ENCODE results near the gene UBE2J2. TPM values are rescaled to one million over a fixed set of nuclear protein-coding genes. Genes with fewer than 3 reads are reported as not detected.

UBE2J2 gene
- polyA plus RNA-seq, 1 of the 3 experiments (the other 2 are of a cell fraction): 47.5 TPM

GRCh38 chr1:1243266-1243660 lies 30.4 kb downstream of the UBE2J2 start:
- H3K4me2 ChIP-seq: no peak overlapping the region
- no peak overlapping the region for H3K4me3 ChIP-seq (ENCODE audit: low read depth in 2 of 2, low read length in 1 of 2)
- ChIA-PET CTCF (interaction anchor here (0.7 to 1.8 kb wide), 2 partner anchors 48 to 121 kb away, joined by 3 to 12 read pairs; no protein-coding TSS in a partner anchor), POLR2A (no interaction called here)
- no peaks in the 10 kb centered on the region for H4K20me1 ChIP-seq (ENCODE audit: insufficient read depth)
- TF ChIP-seq, protein P1, sequence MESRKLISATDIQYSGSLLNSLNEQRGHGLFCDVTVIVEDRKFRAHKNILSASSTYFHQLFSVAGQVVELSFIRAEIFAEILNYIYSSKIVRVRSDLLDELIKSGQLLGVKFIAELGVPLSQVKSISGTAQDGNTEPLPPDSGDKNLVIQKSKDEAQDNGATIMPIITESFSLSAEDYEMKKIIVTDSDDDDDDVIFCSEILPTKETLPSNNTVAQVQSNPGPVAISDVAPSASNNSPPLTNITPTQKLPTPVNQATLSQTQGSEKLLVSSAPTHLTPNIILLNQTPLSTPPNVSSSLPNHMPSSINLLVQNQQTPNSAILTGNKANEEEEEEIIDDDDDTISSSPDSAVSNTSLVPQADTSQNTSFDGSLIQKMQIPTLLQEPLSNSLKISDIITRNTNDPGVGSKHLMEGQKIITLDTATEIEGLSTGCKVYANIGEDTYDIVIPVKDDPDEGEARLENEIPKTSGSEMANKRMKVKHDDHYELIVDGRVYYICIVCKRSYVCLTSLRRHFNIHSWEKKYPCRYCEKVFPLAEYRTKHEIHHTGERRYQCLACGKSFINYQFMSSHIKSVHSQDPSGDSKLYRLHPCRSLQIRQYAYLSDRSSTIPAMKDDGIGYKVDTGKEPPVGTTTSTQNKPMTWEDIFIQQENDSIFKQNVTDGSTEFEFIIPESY (IDR thresholded peaks at IDR 0.05; ENCODE audit: borderline replicate concordance, low read depth): no peak
- no peak for TF ChIP-seq IRF3 (IDR thresholded peaks at IDR 0.05; ENCODE audit: low read depth, low read length)
- TF ChIP-seq MXI1 (IDR thresholded peaks at IDR 0.05; ENCODE audit: low read depth, low read length): no peak
- TF ChIP-seq FOXJ3 (CRISPR knock-in tag; IDR thresholded peaks at IDR 0.05): no peak
- TF ChIP-seq, protein P2, sequence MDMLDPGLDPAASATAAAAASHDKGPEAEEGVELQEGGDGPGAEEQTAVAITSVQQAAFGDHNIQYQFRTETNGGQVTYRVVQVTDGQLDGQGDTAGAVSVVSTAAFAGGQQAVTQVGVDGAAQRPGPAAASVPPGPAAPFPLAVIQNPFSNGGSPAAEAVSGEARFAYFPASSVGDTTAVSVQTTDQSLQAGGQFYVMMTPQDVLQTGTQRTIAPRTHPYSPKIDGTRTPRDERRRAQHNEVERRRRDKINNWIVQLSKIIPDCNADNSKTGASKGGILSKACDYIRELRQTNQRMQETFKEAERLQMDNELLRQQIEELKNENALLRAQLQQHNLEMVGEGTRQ (IDR thresholded peaks at IDR 0.05; ENCODE audit: borderline replicate concordance, low read depth, low read length): no peak
- TF ChIP-seq MAX (IDR thresholded peaks at IDR 0.05; ENCODE audit: low read depth): no peak
- TF ChIP-seq EP300 (IDR thresholded peaks at IDR 0.05; ENCODE audit: borderline replicate concordance in 1 of 2, low read depth in 1 of 2, low read length in 1 of 2): no peak
- TF ChIP-seq RFX5 (IDR thresholded peaks at IDR 0.05; ENCODE audit: low read length): no peak
- TF ChIP-seq CTCF (IDR thresholded peaks at IDR 0.05): no peak
- TF ChIP-seq JUND (IDR thresholded peaks at IDR 0.05): no peak
- TF ChIP-seq SMC3 (IDR thresholded peaks at IDR 0.05; ENCODE audit: low read depth, low read length): no peak
- H3K4me1 ChIP-seq (ENCODE audit: control insufficient read depth in 1 of 2, insufficient read depth in 2 of 2, low read depth in 1 of 2, low read length in 1 of 2): peaks cover 0 to 15% of the 10 kb centered on the region in 2 experiments; a peak in 1 of 4 replicates
- H3K9ac ChIP-seq: no peak overlapping the region
- no peak overlapping the region for H3K27ac ChIP-seq (ENCODE audit: low read depth in 2 of 2, low read length in 1 of 2)
- H3K36me3 ChIP-seq (replicated peaks in 1 of 2; ENCODE audit: control insufficient read depth in 1 of 2, insufficient read depth in 2 of 2, low read length in 1 of 2): no peaks in the 10 kb centered on the region
- no peaks in the 10 kb centered on the region for H3K9me2 ChIP-seq
- no peaks in the 10 kb centered on the region for H3K79me2 ChIP-seq (ENCODE audit: insufficient read depth)
- DNase-seq: no peak
- H3F3A ChIP-seq (replicated peaks; ENCODE audit: insufficient read depth): no peaks in the 10 kb centered on the region
- 90% methylated on average over 4 of the region's 23 CpGs for WGBS (ENCODE audit: low lambda C conversion rate)
- H2AFZ ChIP-seq (ENCODE audit: low read depth): no peak overlapping the region
- no peaks in the 10 kb centered on the region for H3K9me3 ChIP-seq
- H3K27me3 ChIP-seq (ENCODE audit: insufficient read depth): no peaks in the 10 kb centered on the region

Measured in SK-N-SH (cell line).